ENCODE measurements around the gene HNRNPCL2.
"Not testable (repeated sequence)": the region's sequence is repeated elsewhere in the genome, so short reads cannot be mapped to it uniquely, and the experiment has no call there.

HNRNPCL2 gene

DNA sequence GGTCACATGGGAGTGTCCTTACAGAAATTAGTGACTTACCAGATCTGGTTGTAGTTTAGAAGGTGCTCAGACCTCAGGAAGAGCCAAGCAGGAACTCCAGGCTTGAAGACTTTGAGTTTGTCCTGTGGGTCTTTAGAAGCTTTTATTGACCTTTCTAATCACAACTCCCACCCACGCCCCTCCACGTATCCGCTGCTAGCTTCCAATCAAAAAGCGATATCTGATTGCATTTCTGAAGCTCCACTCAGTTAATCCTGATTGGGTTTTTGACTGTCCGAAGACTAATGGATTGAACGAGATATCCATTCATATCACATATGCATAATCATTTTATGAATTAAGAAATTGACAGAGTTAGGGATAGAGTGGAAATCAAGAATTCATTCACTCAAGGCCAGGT, at the start of gene HNRNPCL2:
Gene HNRNPCL2, minus strand, starts transcription at position 101 of the 400 bp plus-strand sequence. CDS start 454 bp downstream, outside the sequence.
- not testable (repeated sequence) for DNase-seq (ENCODE audit: low read depth in 2 of 2)

DNA sequence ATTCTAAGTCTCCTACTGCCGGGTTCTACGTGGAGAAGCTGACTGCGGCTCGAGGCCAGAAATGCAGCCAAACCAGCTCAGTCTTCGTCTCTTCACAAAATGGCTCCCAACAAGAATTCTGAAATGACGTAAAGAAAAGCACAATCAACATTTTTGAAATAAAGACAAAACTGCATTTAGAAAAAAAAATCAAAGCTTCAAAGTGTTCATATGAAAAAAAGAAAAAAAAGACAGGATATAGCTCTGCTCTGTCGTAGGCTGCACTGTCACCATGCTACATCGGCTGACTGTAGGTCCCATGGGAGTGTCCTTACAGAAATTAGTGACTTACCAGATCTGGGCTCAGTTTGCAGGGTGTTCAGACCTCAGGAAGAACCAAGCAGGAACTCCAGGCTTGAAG, 48.9 kb upstream of the HNRNPCL2 start, which contains the start of gene HNRNPCL4:
Gene HNRNPCL4, minus strand, starts transcription at position 101 of the 400 bp plus-strand sequence. CDS start 164 bp downstream, outside the sequence.
- DNase-seq (ENCODE audit: low read depth in 2 of 2) = not testable (repeated sequence)

DNA sequence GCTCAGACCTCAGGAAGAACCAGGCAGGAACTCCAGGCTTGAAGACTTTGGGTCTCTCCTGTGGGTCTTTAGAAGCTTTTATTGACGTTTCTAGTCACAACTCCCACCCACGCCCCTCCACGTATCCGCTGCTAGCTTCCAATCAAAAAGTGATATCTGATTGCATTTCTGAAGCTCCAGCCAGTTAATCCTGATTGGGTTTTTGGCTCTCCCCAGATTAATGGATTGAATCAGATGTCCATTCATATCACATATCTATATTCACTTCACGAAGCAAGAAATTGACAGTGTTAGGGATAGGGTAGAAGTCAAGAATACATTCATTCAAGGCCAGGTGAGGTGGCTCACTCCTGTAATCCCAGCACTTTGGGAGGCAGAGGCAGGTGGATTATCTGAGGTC, 39.3 kb upstream of the HNRNPCL2 start, which contains the start of gene PRAMEF26:
Gene PRAMEF26, minus strand, starts transcription at position 101 of the 400 bp plus-strand sequence. CDS start 2,914 bp downstream, outside the sequence.
- not testable (repeated sequence) for DNase-seq (ENCODE audit: low read depth in 2 of 2)

DNA sequence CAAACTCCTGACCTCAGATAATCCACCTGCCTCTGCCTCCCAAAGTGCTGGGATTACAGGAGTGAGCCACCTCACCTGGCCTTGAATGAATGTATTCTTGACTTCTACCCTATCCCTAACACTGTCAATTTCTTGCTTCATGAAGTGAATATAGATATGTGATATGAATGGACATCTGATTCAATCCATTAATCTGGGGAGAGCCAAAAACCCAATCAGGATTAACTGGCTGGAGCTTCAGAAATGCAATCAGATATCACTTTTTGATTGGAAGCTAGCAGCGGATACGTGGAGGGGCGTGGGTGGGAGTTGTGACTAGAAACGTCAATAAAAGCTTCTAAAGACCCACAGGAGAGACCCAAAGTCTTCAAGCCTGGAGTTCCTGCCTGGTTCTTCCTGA, 46.2 kb downstream of the HNRNPCL2 start, which contains the start of gene PRAMEF25:
Gene PRAMEF25, plus strand, starts transcription at position 301 of the 400 bp plus-strand sequence. CDS start 2,920 bp downstream, outside the sequence.
- DNase-seq (ENCODE audit: low read depth in 2 of 2) = not testable (repeated sequence)

Measured in stimulated activated CD8-positive, alpha-beta memory T cell treated with anti-CD3 and anti-CD28 coated beads, Interleukin-2, amount 100 ng/mL, for 1 hour (primary cell).